Hepatocyte (in vitro differentiated cells): ENCODE results near the gene KIRREL1.

Source experiments
- EZH2 ChIP-seq: fragments of 200-600 bp; sonication (generic); IDR thresholded peaks from 2 replicates; pipeline ENCODE4 v1.6.1; 2016; ENCODE audit warnings: antibody characterized with exemption, mild to moderate bottlenecking, borderline replicate concordance
- EZH2phosphoT487 ChIP-seq: fragments of 200-600 bp; sonication (generic); IDR thresholded peaks from one replicate; pipeline ENCODE4 v1.6.1; 2018; ENCODE audit warnings: antibody characterized with exemption, mild to moderate bottlenecking, low read depth, moderate library complexity; ENCODE audit not compliant: unreplicated experiment, severe bottlenecking
- TF ChIP-seq, protein P1 (sequence below): fragments of 200-600 bp; sonication (generic); IDR thresholded peaks from 2 replicates; pipeline ENCODE4 v1.5.1; 2016; ENCODE audit warnings: antibody characterized with exemption, mild to moderate bottlenecking; ENCODE audit not compliant: poor library complexity

DNA sequence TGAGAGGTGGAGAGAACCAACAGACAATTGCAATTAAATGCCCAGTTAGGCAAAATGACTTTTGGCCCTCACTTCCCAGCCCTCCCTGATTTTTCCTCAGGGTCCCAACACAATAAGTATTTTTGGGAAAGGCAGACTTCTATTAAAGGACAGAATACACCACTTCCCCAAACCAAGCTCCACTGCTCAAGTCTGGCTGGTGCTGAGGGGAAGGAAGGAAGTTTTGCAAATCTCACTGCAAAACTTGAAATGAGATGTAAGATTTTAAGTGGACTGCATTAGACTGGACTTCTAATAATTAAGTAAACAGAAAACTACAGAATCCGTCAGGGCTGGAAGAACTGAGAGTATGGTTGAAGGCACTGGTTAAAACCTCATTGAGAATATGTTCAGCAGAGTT lies 155.0 kb downstream of the KIRREL1 start:
- TF ChIP-seq, protein P1, sequence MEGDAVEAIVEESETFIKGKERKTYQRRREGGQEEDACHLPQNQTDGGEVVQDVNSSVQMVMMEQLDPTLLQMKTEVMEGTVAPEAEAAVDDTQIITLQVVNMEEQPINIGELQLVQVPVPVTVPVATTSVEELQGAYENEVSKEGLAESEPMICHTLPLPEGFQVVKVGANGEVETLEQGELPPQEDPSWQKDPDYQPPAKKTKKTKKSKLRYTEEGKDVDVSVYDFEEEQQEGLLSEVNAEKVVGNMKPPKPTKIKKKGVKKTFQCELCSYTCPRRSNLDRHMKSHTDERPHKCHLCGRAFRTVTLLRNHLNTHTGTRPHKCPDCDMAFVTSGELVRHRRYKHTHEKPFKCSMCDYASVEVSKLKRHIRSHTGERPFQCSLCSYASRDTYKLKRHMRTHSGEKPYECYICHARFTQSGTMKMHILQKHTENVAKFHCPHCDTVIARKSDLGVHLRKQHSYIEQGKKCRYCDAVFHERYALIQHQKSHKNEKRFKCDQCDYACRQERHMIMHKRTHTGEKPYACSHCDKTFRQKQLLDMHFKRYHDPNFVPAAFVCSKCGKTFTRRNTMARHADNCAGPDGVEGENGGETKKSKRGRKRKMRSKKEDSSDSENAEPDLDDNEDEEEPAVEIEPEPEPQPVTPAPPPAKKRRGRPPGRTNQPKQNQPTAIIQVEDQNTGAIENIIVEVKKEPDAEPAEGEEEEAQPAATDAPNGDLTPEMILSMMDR, result no peak
- TF ChIP-seq EZH2 (no peak), EZH2phosphoT487 (no peak)
